WI38 (cell line): ENCODE measurements around the gene ROCK2.

Source experiments
- H3K4me3 ChIP-seq: 2 replicates; pipeline ENCODE4 v1.5.1; 2011; ENCODE audit warnings: low read depth, mild to moderate bottlenecking, control low read depth, low read length
- TF ChIP-seq, protein P1 (sequence below): IDR thresholded peaks from 2 replicates; pipeline ENCODE4 v1.5.1; 2012; ENCODE audit warnings: low read depth, mild to moderate bottlenecking, control low read depth, low read length

ROCK2 gene

DNA sequence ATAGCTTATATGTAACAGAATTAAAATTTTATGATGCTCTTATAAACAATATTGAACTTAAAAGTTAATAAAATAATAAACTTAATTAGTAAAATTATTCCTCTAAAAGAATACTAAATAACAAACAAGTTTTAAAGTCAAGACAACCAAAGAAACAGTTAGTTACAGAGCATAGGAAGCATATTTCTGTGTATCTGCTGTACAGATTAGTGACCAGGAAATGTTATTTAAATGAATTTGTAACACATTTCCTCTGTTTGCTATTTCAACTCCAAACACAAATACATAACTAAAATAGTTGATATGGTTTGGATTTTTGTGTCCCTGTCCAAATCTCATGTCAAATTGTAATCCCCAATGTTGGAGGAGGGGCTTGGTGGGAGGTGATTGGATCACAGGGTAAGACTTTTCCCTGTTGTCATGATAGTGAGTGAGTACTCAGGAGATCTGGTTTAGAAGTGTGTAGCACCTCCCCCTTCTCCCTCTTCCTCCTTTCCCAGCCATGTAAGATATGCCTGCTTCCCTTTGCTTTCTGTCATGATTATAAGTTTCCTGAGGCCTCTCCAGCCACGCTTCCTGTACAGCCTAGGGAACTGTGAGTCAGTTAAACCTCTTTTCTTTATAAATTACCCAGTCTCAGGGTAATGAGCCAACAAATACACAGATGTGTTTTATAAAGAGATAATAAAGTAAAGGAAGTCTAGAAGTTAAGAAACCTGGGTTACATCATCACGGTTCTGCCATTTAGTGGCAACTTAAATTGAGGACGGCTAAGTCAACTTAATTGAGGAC is 51.8 kb downstream of the ROCK2 start:
- TF ChIP-seq, protein P1, sequence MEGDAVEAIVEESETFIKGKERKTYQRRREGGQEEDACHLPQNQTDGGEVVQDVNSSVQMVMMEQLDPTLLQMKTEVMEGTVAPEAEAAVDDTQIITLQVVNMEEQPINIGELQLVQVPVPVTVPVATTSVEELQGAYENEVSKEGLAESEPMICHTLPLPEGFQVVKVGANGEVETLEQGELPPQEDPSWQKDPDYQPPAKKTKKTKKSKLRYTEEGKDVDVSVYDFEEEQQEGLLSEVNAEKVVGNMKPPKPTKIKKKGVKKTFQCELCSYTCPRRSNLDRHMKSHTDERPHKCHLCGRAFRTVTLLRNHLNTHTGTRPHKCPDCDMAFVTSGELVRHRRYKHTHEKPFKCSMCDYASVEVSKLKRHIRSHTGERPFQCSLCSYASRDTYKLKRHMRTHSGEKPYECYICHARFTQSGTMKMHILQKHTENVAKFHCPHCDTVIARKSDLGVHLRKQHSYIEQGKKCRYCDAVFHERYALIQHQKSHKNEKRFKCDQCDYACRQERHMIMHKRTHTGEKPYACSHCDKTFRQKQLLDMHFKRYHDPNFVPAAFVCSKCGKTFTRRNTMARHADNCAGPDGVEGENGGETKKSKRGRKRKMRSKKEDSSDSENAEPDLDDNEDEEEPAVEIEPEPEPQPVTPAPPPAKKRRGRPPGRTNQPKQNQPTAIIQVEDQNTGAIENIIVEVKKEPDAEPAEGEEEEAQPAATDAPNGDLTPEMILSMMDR, result no peak
- no peak overlapping the region for H3K4me3 ChIP-seq

DNA sequence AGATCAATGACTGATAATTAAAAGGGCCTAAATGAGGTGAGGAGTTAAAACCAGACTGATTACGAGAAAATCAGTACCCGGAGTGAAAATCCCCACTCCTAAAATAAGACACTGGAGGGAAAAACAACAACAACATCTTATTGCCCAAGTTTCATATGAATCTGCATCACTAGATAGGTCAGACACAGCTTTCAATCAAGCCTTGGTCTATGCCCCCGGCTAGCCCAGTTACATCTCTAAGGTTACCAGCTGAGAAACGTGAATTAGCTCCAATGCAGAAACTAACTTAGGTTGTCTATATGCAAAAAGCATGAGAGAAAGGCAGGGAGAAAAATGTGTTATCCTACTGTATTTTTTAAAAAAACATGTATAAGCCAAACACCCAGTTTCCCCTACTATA is 53.7 kb downstream of the ROCK2 start:
- TF ChIP-seq, protein P1, result no peak
- no peak overlapping the region for H3K4me3 ChIP-seq

DNA sequence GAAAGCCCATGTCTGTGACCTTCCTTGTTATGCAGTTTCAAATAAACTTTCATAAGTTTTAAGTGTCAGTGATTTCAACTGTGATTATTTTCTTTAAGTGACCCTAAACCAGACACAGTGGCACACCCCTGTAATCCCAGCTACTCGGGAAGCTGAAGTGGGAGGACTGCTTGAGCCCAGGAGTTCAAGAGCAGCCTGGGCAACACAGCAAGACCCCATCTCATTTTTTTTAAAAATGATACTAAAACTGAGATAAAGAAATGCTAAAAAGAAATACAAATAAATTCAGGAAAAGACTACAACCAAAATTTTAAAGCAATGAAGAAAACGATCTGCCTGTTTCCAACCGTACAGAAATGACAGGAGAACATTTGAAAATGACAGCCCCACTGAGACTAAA is 54.2 kb downstream of the ROCK2 start:
- no peak overlapping the region for H3K4me3 ChIP-seq
- TF ChIP-seq, protein P1, result no peak

DNA sequence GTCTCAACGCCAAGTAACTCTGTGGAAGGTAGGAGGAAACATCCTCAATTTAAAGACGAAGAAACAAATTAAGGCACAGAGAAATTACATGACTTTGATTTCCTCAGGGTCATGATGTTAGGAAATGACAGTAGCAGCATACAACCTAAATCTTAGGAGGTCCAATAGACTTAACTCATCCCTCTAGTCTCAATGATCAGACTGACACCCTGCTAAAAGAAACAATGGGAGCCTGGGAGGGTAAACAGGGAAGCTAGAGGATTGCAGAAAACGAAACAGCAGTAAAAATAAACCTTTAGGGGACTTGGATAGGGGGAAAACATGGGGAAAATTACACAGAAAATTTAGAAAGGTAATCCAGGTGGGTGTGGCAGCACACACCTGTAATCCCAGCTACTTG is 56.0 kb downstream of the ROCK2 start:
- no peak overlapping the region for H3K4me3 ChIP-seq
- TF ChIP-seq, protein P1, result no peak

DNA sequence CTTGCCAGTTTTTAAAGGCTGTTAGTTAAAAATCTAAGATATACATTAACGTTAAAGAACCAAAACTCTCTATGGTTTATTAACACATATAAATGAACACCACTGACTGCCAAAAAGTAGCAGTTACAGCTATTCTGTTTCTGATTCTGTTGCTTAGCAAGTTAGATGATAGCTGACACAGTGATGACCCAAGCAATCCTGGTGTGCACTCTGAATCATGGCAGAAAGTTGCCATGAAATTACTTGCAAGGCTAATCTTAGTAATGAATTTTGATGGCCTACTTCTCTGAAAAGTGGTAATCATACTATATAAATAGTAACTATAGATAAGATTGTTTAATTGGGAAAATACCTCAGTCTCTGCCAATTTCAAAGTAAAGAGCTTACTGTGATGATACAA is 57.7 kb downstream of the ROCK2 start:
- TF ChIP-seq, protein P1, result no peak
- no peak overlapping the region for H3K4me3 ChIP-seq

DNA sequence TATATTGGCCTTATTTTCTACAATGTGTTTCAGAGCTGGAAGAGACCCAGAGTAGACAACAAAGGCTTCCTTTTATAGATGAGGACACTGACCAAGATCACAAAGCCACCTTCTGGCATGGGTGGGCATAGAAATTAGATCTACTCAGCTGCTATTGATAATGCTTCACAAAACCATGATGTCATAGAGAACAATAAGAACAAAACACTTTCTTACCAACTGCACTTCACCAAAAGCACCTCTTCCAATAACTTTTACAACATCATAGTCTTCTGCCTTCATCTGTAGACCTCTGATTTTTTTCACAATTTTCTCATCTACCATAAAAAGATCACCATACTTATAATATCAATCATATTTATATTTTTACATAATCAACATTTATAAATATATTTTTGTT is 58.1 kb downstream of the ROCK2 start:
- TF ChIP-seq, protein P1, result no peak
- H3K4me3 ChIP-seq, result no peak overlapping the region

DNA sequence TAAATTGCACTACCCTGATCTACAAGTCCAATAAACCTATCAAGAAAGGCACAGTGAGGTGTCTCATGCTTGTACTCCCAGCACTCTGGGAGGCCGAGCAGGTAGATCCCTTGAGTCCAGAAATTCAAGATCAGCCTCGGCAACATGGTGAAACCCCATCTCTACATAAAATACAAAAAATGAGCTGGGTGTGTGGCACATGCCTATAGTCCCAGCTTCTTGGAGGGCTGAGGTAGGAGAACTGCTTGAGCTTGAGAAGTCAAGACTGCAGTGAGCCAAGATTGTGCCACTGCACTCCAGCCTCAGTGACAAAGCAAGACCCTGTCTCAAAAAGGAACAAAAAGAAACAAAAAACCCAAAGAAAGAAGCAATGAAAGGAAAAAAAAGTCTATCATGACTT is 58.9 kb downstream of the ROCK2 start:
- H3K4me3 ChIP-seq, result no peak overlapping the region
- TF ChIP-seq, protein P1, result no peak
